Measurements from ENCODE around the gene IP6K3.

The IP6K3 gene

GRCh38 chr6:33772082-33772830 lies 25.6 kb upstream of the IP6K3 start:
- Histone ChIP-seq H4K20me1 (ENCODE audit: insufficient read depth, low read length) (no peaks in the 10 kb centered on the region), H3K27ac (ENCODE audit: low read length) (no peak overlapping the region), H3K79me2 (ENCODE audit: low read length) (no peaks in the 10 kb centered on the region), H3F3A (ENCODE audit: insufficient read depth, low read length) (no peaks in the 10 kb centered on the region), H3K36me3 (replicated peaks; ENCODE audit: insufficient read depth, low read length) (no peaks in the 10 kb centered on the region), H2AFZ (ENCODE audit: low read length) (no peak overlapping the region), H3K4me2 (ENCODE audit: low read depth, low read length) (no peak overlapping the region), H3K9me2 (replicated peaks; ENCODE audit: insufficient read depth, low read length) (no peaks in the 10 kb centered on the region), H3K9ac (ENCODE audit: low read length) (no peak overlapping the region), H3K4me1 (ENCODE audit: low read length) (no peaks in the 10 kb centered on the region), H3K9me3 (replicated peaks; ENCODE audit: insufficient read depth, low read length) (no peaks in the 10 kb centered on the region), H3K27me3 (replicated peaks; ENCODE audit: insufficient read depth, low read length) (peaks cover 5% of the 10 kb centered on the region; the same call in 1 of the 2 replicates), H3K4me3 (ENCODE audit: low read length) (no peak overlapping the region)
- no peak for TF ChIP-seq EZH2 (optimal IDR thresholded peaks at IDR 0.05; ENCODE audit: low read depth, low read length)
- TF ChIP-seq CTCF (IDR thresholded peaks at IDR 0.05; ENCODE audit: low read length), result no peak
- no peak for TF ChIP-seq EZH2phosphoT487 (IDR thresholded peaks at IDR 0.05; ENCODE audit: low read length)
- no peak for DNase-seq

DNA sequence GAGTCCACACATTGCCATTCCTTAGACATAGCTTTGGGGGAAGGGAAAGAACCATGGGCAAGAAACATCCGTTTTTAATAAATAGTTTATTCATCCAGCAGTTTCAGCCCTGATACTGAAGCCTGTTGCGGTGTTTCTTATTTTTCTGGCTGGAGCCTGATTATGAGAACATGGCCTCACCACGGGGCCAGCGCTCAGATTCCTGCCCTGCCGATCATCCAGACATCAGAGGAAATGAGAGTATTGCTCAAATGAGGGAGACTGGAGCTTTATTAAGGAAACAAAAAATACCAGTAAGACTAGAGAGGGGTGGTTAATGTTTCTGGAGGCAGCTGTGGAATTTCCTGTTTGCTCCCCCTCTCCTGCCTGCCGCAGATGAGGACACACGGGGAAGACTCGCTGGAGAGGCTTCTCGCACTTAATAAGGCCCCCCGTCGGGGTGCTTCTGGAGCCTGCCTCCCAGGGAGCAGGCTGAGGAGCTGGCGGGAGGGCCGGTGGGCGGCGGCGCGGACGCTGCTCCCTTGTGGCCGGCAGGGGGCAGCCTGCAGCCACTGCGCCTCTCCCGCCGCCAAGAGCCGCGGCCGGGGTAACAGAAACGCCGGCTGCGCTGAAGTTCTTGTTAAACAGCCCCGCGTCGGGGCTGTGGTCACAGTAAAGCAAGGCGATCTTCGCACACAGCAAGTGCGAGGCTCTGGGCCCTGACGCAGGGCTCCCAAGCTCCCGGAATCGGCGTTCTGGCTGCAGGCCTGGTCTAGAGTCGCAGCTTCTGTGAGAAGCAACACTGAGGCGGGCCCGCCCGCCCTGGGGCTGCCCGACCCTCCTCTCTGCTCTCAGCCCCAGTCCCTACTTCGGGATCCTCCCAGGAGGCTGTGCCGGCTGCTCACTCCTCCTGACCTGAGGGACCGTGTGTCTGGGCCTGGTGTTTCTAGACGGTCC lies 24.7 kb upstream of the IP6K3 start:
- peaks cover 13% of the 10 kb centered on the region; the same call in 1 of the 2 replicates for H3K27me3 ChIP-seq (replicated peaks; ENCODE audit: insufficient read depth, low read length)
- H3K4me1 ChIP-seq (ENCODE audit: low read length), result no peaks in the 10 kb centered on the region
- H3K9me3 ChIP-seq (replicated peaks; ENCODE audit: insufficient read depth, low read length), result no peaks in the 10 kb centered on the region
- no peaks in the 10 kb centered on the region for H3F3A ChIP-seq (ENCODE audit: insufficient read depth, low read length)
- peak; percentile 64 for DNase-seq
- no peak overlapping the region for H3K4me2 ChIP-seq (ENCODE audit: low read depth, low read length)
- H3K9me2 ChIP-seq (replicated peaks; ENCODE audit: insufficient read depth, low read length), result no peaks in the 10 kb centered on the region
- TF ChIP-seq EZH2phosphoT487 (IDR thresholded peaks at IDR 0.05; ENCODE audit: low read length), result no peak
- TF ChIP-seq CTCF (IDR thresholded peaks at IDR 0.05; ENCODE audit: low read length), result peak; percentile 74
- no peaks in the 10 kb centered on the region for H4K20me1 ChIP-seq (ENCODE audit: insufficient read depth, low read length)
- H3K36me3 ChIP-seq (replicated peaks; ENCODE audit: insufficient read depth, low read length), result no peaks in the 10 kb centered on the region
- no peak overlapping the region for H2AFZ ChIP-seq (ENCODE audit: low read length)
- no peak overlapping the region for H3K27ac ChIP-seq (ENCODE audit: low read length)
- no peaks in the 10 kb centered on the region for H3K79me2 ChIP-seq (ENCODE audit: low read length)
- no peak overlapping the region for H3K9ac ChIP-seq (ENCODE audit: low read length)
- H3K4me3 ChIP-seq (ENCODE audit: low read length), result no peak overlapping the region

DNA sequence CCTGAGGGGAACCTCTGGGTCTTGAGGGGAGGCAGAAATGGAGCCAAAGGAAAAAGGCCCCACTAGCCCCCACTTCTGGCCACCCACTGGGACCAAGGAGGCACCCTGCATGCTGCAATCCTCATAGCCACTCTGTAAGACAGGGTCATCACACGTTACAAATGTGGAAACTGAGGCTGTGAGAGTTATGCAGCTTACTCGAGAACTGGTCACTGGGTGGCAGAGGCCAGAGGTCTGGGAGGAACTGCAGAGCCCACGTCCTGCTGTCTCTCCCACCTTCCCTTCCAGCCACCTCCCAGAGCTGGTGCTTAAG lies 24.1 kb upstream of the IP6K3 start:
- TF ChIP-seq EZH2 (optimal IDR thresholded peaks at IDR 0.05; ENCODE audit: low read depth, low read length) (no peak), CTCF (IDR thresholded peaks at IDR 0.05; ENCODE audit: low read length) (no peak)
- Histone ChIP-seq H3K27me3 (replicated peaks; ENCODE audit: insufficient read depth, low read length) (peaks cover 19% of the 10 kb centered on the region; the same call in 1 of the 2 replicates), H3K9me3 (replicated peaks; ENCODE audit: insufficient read depth, low read length) (no peaks in the 10 kb centered on the region), H3K4me2 (ENCODE audit: low read depth, low read length) (no peak overlapping the region), H2AFZ (ENCODE audit: low read length) (no peak overlapping the region), H3K4me3 (ENCODE audit: low read length) (no peak overlapping the region), H3K9me2 (replicated peaks; ENCODE audit: insufficient read depth, low read length) (no peaks in the 10 kb centered on the region), H3K9ac (ENCODE audit: low read length) (no peak overlapping the region), H3K4me1 (ENCODE audit: low read length) (no peaks in the 10 kb centered on the region), H3K36me3 (replicated peaks; ENCODE audit: insufficient read depth, low read length) (no peaks in the 10 kb centered on the region), H3K79me2 (ENCODE audit: low read length) (no peaks in the 10 kb centered on the region), H4K20me1 (ENCODE audit: insufficient read depth, low read length) (no peaks in the 10 kb centered on the region), H3F3A (ENCODE audit: insufficient read depth, low read length) (no peaks in the 10 kb centered on the region), H3K27ac (ENCODE audit: low read length) (no peak overlapping the region)
- DNase-seq, result no peak
